Peyer's patch (tissue), 4 donors: ENCODE results near the gene GNB1L.

Experiments
- POLR2A ChIP-seq, 2 donors: fragments of 450-650 bp; IDR thresholded peaks; one replicate each; pipeline ENCODE4 v1.5.1; 2017; ENCODE audit warnings: antibody characterized with exemption in 2 of 2, mild to moderate bottlenecking in 2 of 2, moderate library complexity in 2 of 2
- TF ChIP-seq, protein P1 (sequence below), 6 experiments: fragments of 450-650 bp in 4 of 6; fragments of 200-600 bp in 2 of 6; sonication (generic) in 1 of 6; IDR thresholded peaks; one replicate each; pipeline ENCODE4 v1.5.1; 2017 to 2019; ENCODE audit warnings: antibody characterized with exemption in 6 of 6, mild to moderate bottlenecking in 3 of 6, moderate library complexity in 1 of 6

DNA sequence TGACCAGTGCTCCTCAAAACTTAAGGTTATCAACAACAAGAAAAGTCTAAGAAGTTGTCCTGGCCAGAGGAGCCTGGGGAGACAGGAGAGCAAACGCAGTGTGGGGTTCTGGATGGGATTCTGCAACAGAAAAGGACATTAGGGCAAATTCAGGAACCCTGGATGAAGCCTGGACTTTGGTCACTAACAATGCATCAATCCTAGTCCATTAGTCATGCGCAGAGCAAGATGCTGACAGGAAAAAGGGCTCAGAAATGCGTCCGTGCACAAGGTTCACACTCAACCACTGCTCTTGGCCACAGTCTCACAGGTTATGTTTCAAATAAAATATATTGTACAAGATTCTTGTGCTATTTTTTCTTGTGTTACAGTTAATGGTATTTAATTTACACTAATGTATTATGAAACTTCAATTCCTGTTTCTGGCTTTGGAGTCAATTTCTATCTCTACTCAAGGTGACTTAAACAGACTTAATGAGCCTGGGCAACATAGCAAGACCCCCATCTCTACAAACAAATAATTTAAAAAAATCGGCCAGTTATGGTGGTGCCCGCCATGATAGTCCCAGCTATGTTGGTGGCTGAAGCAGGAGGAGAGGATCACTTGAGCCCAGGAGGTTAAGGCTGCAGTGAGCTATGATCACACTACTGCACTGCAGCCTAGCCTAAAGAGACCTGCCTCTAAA is 13.6 kb downstream of the GNB1L start:
- TF ChIP-seq POLR2A (IDR thresholded peaks at IDR 0.05): no peak
- TF ChIP-seq, protein P1, sequence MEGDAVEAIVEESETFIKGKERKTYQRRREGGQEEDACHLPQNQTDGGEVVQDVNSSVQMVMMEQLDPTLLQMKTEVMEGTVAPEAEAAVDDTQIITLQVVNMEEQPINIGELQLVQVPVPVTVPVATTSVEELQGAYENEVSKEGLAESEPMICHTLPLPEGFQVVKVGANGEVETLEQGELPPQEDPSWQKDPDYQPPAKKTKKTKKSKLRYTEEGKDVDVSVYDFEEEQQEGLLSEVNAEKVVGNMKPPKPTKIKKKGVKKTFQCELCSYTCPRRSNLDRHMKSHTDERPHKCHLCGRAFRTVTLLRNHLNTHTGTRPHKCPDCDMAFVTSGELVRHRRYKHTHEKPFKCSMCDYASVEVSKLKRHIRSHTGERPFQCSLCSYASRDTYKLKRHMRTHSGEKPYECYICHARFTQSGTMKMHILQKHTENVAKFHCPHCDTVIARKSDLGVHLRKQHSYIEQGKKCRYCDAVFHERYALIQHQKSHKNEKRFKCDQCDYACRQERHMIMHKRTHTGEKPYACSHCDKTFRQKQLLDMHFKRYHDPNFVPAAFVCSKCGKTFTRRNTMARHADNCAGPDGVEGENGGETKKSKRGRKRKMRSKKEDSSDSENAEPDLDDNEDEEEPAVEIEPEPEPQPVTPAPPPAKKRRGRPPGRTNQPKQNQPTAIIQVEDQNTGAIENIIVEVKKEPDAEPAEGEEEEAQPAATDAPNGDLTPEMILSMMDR (IDR thresholded peaks at IDR 0.05): no peak
